HT1080 (cell line): ENCODE measurements around the gene FTO. TPM values are rescaled to one million over a fixed set of nuclear protein-coding genes. Genes with fewer than 3 reads are reported as not detected.

Source experiments
- DNase-seq: peaks from one replicate; pipeline ENCODE4 v3.0.0-alpha.2; 2015; ENCODE audit warnings: low read depth
- total RNA-seq: library from RNA; depleted of rRNA; stranded (reverse); fragments of >200 nt; shearing (Covaris generic); gene quantifications from 2 replicates; pipeline ENCODE4 v1.2.3, GENCODE V29; 2014

Gene FTO
- total RNA-seq, 1 experiment from 2014 or later: 46.7 TPM

DNA sequence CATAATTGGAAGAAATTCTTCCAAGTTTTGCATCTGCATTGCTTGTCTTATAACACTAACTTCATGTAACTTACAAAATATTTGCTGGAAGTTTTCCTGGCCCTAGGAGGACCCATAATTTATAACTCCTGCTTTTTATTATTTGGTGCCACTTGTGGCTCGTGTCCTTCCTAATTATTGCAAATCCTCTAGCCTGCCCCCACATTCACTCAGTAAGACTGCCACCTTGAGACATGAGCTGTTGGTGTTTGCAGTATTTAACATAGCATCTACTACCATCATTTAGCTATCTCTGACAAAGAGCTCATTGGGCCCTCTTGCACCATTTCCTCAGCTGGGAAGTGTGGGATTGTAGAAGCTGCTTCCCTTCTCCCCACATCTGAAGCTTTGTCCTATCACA, 49.5 kb downstream of the FTO start:
- no peak for DNase-seq

DNA sequence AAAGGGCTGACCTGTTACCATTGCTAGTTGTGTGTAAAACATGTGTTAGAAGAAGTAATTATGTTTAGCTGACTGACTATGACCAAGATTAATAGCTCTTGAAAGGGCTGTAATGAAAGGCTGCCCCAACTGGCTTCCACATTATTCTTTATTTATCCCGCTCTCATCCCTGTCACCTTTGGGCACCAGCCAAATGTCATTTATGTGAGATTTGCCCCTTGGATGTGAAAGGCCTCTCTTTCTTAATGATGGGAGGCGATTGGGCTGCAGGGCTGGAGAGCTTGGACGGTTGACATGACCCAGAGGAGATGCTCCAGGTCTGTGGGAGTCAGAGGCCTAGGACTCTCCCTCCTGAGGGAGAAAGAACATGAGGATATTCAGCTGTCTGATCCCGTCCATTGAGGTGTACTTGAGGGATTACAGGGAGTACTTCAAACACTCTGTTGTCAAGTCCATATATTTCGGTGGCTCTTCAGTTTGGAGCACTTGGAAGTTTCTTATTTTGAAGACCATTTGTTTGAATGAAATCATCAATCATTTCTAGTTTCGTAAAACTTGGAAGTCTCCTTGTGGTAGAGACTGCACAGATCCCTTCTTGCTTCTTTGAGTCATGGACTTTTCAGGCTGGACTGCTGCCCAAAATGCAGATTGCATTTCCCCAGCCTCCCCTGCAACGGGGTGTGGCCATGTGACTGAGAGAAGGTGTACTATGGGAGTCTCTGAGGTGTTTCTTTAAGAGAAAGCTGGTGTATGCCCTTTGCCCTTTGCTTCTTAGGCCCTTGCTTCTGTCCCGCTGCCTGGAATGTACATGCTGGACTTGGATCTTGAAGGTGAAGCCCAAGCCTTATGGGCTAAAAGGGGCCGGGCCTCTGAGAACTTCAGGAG, 51.3 kb downstream of the FTO start:
- DNase-seq: peak; percentile 44

DNA sequence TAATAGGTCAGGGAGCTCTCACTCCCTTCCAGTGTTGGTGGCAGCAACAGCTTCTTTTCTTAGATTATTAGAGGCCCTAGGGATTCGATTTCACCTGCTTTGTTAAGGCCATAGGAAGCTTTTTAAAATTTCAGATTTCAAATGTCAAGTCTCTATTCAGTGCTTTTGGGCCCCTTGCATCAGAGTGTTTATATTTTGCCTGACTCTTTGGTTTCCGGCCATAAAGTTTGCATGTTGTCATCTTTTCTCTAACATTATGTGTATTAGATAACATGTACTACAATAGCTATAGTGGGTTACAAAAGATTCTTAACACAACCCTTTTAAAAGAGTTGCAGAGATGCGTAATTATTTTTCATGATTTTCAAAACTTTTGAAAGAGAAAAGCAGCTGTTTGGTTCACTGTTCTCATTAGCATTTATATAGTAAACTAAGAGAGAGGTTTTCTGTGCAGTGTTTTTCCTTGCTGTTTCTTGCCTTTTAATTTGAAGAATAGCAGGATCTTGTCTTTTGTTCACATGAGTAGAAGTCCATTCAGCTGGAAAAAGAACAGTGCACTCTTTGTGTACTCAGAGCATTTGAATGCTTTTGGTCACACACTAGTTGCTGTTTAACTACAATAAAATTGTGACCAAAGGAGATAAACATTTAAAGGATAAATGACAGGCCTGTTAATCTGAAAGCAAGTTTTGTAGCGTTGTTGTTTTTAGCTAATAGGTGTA, 52.5 kb downstream of the FTO start:
- DNase-seq: no peak

DNA sequence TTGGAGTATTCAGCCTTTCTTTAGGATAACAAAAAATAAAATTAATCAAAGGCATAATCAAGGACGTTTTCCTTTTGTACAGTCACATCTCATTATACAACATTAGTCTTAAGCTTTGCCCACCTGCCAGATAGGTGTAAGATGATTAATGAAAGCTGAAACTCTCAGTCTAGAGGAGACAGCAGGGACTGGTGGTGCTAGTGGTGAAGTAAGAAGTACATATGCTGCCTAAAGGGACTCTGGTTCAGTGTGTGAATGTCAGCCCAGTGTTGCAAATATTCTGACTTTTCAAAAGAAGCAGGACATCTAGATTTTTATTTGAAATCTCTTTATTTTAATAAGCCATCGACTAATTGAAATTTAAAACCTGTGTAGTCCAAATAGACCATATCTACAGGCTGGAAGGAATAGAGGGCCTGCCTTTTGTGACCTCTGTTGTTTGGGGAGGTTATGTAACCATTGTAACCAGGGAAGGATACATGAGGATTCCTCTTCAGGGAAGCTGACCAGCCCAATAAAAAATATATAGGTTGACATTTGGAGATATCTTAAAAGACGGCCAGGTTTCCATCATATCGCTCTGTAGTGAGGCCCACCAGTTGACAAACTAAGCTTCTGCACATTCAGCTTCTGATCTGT, 54.1 kb downstream of the FTO start:
- no peak for DNase-seq

DNA sequence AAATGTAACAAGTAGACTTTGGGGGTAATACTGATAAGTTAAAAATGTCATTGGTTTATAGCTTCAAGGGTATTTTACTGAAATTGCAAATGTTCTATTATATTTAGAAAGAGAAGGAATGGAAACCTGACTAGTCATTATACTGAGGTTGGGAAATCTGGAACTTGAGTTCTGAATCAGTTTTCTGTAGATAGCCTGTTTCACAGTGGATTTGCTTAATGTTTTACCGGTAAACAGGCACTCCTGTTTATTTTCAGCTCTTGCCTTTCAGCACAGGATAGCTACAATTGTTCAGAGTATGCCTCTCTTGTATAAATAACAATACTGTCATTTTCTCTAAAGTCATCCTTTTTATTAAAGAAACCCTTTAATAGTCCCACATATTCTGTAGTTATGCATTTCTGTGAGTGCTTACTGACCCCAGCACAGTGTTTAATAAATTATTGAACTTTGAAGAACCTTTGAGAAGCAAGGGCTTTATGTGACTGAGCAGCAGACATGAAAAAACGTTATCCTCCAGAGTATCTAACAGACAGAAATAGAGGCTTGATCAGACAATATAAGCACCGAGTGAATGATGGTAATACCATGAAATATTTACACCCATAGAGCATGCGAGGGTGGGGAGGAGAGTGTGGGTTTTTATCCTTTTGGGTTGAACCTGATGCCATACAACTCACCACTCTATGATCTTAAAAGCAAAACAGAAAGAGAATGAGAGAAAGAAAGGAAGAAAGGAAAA, 58.2 kb downstream of the FTO start:
- DNase-seq: no peak

DNA sequence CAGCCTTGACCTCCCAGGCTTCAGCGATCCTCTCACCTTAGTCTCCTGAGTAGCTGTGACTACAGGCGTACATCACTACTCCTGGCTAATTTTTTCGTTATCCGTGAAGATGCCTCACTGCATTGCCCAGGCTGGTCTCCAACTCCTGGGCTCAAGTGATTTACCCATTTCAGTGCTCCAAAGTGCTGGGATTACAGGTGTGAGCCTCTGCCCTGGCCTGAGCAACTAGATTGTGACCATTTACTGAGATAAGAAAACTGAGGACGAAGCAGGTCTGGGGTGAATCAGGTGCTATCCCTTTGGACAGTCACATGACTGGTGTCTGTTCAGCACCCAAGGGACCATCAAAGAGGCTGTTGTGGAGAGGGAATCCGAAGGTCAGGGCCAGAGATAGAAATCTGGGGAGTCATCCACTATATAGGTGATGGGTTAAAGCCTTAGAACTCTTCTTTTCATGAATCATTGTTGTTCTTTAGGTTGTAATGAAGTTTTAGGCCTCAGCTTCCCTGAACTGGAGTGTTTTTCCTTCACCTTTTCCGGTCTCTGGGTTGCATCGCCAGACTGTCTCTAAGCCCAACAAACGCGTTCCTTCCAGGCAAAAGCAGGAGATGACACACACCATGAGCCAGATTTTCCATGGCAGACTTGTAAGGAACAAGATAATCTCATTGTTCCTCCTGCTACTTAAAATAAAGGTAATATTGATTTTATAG, 62.5 kb downstream of the FTO start:
- DNase-seq: no peak

DNA sequence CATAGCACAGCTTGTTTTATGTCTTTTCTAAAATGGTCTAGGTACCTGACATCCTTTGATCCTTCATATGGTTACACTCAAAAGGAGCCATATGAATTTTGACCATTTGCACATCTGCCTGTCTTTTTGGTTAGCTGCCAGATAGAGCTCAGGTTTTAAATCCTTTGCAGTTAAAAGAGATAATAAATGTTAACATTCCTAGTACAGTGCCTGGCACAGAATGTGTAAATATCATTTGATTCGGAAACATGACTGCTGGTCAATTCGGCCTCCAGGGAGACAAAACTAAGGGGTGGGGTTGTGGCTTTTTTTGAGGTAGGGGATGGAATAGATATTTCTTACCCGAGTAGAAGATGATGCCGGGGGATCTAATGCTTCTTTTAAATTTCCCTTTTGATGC, 64.2 kb downstream of the FTO start:
- DNase-seq: no peak

DNA sequence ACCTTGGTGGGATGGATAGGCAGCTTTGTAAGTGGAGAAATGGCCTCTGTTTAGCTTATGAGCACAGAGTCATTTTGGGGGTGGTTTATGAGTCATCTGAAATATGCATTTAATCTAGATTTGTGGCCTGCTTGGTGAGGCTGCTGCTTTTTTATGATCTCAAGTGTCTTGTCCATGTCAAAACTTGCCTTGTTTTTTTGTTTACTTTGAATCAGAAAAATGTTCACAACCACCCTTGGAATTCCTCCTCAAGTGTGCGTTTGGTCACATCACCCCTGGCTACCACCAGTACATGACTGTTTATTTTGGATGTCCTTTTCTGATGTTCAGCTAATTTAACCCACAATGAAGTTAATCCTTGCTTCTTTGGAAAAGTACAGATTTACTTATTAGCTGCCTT, 64.6 kb downstream of the FTO start:
- DNase-seq: peak; percentile 87

DNA sequence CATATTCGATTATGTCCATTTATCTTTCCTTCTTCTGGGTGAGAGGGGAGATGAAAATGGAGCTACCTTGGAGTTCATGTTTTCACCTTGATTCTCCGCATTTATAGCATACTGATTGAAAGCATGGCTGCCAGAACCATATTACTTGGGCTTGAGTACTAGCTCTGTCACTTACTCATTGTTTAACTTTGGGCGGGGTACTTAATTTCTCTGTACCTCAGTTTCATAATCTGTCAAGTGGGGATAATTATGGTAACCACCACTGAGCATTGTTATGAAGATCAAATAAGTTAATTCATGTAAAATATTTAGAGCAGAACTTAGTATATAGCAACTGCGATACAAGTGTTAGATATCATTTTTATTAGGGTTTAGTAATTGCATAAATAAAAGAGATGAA, 65.2 kb downstream of the FTO start:
- no peak for DNase-seq

DNA sequence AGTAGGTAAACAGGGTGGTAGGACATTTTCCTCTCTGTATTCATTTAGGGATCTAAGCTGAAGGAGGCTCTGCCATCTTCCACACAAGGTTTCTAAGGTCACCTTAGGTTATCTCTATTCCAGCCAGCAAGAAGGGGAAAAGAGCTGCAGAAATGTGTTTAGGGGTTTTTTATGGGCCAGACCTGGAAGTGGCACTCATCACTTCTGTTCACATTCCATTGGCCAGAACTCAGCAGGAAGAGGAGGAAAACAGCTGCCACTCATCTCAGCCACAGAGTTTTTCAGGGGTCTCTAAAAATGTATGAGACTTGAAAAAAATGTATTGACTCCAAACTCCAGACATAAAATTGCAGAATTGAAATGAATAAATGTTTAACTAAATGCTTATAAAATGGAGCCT, 65.8 kb downstream of the FTO start:
- no peak for DNase-seq

DNA sequence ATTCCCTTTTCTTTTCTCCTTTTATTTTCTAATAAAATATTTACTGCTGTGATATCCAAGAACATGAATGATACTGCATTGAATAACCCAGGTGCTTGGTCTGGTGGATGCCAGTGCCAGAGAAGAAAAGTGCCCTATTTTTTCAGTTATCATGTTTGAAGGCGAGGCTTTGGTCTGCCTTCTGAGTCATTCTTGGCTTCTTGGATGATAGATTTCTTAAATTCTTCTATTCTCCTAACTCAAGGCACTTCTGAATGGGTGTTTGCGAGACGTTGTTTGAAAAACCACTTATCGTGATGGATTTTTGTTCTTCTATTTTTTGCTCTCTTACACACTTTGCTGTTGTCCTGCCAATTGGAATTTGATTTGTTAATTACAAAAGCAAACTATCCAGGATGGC, 66.7 kb downstream of the FTO start:
- no peak for DNase-seq

DNA sequence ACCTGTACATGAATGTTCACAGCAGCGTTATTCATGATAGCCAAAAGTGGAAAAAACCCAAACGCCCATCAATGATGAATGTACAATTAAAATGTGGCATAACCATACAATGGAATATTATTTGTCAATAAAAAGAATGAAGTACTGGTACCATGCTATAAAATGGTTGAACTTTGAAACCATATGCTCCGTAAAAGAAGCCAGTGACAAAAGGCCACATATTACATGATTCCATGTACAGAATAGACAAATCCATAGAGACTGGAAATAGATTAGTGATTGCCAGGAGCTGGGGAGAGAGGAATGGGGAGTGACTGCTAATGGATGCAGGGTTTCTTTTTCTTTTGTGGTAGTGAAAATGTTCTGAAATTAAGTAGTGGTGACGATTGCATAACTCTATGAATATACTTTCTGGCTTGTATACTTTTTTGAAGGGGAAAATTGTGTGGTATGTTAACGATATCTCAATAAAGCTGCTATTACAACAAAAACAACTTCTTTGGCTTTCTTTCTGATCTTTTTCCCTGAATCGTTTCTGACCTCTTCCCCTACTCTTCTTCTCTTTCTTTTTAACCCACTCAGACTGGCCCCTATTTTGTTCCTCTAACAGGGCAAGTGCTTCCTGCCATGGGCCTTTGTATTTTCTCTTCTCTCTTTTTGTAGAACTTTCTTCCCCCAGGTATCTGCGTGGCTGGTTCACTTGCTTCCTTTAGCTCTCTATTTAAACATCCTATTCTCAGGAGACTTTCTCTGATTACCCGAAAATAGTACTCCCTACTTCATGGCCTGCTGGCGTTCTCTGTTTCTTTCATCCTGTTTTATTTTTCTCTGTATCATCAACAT, 67.9 kb downstream of the FTO start:
- no peak for DNase-seq

DNA sequence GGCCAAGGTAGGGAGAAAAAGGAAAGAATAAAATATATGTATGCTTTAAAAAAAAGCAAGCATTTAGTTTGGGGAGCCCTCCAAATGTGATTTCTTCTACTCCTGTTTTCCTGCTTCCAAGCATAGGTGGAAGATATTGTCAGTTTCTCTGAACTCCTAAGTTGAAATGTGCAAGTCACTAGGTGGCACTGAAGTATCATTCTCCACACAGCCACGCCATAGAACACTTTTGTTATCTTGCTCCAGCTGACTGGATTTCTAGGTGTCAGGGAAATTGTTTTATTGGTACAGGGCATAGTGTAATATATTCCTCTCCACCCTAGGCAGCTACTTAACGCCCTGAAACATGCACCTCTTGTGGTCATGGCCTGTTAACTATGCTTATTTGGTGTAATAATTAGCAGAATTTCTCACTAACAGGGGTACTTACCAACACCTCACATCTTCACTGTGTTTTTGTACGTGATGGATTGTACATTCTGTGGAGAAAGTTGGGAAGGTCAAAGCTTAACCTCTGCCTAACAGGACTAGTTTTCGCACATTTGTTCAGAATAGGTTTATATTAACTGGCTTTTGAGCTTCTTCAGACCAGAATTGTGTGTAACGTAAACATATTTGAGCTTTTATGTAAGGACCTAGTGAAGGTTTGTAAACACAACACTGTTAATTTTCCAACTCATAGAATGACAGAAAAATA, 69.3 kb downstream of the FTO start:
- DNase-seq: peak; percentile 66

DNA sequence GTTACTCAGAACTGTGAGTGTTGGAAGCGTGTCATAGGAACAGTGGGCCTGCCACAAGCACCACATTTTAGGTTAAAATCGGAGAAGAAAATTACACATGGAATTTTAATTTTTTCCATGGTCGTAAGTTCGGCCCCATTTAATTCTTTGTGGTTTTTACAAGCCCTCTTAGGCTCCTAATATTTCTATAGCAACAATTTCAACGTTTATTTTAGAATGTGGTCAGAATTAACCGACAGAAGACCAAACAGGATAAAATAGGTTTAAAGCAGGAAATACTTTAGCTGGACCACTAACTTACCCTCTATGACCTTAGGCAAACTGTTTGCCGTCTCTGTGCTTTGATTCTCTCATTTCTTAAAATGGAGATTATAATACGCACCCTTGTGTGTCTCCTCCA, 69.9 kb downstream of the FTO start:
- DNase-seq: no peak

DNA sequence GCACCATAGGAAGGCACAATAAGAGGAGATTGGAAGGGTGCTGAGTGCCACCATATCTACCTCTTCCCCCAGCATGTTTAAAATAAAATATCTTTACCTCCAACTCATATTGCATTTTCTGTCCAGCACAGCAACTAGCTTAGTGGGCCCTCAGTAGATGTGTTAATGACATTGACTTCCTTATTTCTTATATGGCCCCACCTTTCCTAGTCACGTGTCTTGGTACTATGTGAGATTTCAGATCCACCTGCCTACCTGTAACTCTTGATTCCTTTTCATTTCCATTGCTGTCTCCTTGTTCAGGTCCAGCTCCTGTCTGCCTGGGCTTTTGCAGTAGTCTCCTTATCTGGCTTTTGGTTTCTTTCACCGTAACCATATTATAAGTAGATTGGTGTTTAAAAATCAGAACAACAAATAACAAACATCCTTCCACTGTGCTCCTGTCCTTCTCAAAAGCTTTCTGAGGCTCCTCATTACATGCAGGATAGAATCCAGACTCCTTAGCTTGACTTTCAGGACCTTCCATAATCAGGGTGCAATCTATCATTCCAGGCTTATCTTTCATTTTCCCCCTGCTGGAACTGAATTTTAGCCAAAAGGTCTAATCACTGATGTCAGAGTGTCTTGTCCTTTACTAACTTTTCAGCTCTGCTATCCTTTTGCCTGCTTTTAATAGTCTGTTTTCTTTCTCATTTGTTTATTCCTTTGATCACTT, 71.3 kb downstream of the FTO start:
- DNase-seq: no peak

DNA sequence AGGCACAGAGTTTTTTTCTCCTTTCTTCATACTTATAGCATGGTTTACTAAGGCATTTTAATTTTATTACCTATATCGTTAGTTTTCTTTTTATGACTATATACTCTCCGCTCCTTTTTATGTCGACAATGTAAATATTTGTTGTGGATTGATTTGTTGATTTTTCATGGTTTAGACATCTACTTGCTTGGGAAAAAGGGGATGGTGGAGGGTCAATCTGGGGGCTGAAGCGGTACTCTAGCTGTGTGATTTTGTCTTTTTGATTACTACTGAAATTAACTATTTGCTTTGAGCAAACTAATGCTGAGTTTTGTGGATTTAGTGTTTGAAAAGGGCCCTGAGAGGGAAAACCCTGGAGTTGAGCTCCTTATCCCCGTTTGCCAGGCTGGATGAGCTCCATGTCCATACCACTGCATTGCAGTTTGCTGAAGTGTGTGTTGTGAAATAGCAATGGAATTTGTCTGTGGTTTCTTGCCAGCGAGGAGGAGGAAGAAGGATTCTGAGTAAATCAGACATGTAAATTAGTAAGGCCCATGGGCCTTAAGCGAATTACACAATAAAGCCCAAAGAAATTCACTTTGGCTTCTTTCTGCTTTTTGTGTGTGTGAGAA, 72.0 kb downstream of the FTO start:
- DNase-seq: peak; percentile 91

DNA sequence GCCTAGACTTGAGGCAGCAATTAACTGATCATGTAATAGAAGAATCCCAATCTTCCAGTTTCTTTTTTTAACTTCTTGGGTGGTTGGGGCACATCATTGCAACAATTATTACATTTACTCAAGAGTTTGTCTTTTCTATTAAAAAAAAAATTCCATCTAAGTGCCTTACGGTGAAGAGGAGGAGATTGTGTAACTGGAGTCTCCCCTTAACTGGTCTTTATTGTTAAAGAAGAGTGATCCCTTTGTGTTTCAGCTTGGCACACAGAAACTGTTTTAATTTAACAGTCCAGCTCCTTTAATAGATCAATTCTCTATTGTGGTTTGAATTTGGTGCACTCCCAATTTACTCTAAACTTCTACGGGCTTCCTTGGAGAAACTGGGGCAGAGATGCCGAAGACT, 75.2 kb downstream of the FTO start:
- DNase-seq: no peak

DNA sequence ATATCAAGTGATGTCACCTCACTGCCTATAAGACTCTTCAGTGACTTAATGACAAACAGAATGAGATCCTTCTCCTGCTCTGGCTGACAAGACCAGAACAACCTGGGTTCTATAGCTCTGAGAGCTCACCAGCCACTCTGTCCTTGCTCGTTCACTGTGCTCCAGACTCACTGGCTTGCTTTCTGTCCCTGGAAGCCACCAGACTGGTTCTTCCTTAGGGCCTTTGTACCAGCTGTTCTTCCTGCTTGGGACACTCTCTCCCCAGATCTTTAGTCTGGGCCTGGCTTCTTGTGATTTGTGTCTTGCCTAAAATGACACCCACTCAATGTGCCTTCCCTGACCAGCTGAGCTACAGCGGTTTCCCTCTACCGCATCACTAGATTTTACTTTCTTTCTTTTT, 76.1 kb downstream of the FTO start:
- DNase-seq: no peak
